ENCODE results near the gene RUNX1.

Gene RUNX1

GRCh38 chr21:34743285-34743684, 305.8 kb downstream of the RUNX1 start:
- no peak for TF ChIP-seq CTCF (IDR thresholded peaks at IDR 0.05; ENCODE audit: low read length, missing control alignments)
- no peak for DNase-seq (ENCODE audit: low read depth)
- H3K4me3 ChIP-seq (replicated peaks; ENCODE audit: low read depth, low read length), result no peak overlapping the region

GRCh38 chr21:34740198-34740597, 308.9 kb downstream of the RUNX1 start:
- no peak overlapping the region for H3K4me3 ChIP-seq (replicated peaks; ENCODE audit: low read depth, low read length)
- DNase-seq (ENCODE audit: low read depth), result no peak
- no peak for TF ChIP-seq CTCF (IDR thresholded peaks at IDR 0.05; ENCODE audit: low read length, missing control alignments)

Data from fibroblast of pulmonary artery (primary cell).